Mucosa of descending colon (tissue), 3 donors: ENCODE results near the gene RAP1GAP. TPM values are rescaled to one million over a fixed set of nuclear protein-coding genes. Genes with fewer than 3 reads are reported as not detected.

Source experiments
- ATAC-seq: fragments of 200-7000 bp; cut with Tn5 transposase; one replicate; pipeline ENCODE4 v1.9.1; 2020; ENCODE audit warnings: mild to moderate bottlenecking, moderate library complexity
- DNase-seq, 3 donors: peaks; one replicate each; pipeline ENCODE4 v3.0.0-alpha.2; 2020
- H3K36me3 ChIP-seq: fragments of 200-600 bp; one replicate; pipeline ENCODE4 v1.8.0; 2021; ENCODE audit warnings: low read depth, mild to moderate bottlenecking
- H3K4me1 ChIP-seq: fragments of 200-600 bp; one replicate; pipeline ENCODE4 v1.8.0; 2021; ENCODE audit warnings: low read depth, mild to moderate bottlenecking
- H3K4me3 ChIP-seq: fragments of 200-600 bp; one replicate; pipeline ENCODE4 v1.8.0; 2021; ENCODE audit warnings: mild to moderate bottlenecking
- H3K9me3 ChIP-seq: fragments of 200-600 bp; one replicate; pipeline ENCODE4 v1.8.0; 2021; ENCODE audit warnings: mild to moderate bottlenecking
- CTCF ChIP-seq: fragments of 200-600 bp; IDR thresholded peaks from one replicate; pipeline ENCODE4 v1.8.0; 2022; ENCODE audit warnings: antibody characterized with exemption, mild to moderate bottlenecking
- intact Hi-C, 2 donors: fragments of 100-400 bp; cut with DNase I in 1 of 2; cut with micrococcal nuclease in 1 of 2; formaldehyde crosslinking; loops; one replicate each; pipeline versions ENCODE4 v1.11.0 to v1.11.1; 2022; cut with DNase I, micrococcal nuclease
- total RNA-seq, 3 donors: library from RNA; stranded (reverse); fragmentation: NEBNext Ultra II Directional in 2 of 3; extraction: Animal tissue kit (Norgen Biotek cat#: 25700) in 2 of 3; gene quantifications; one replicate each; pipeline versions ENCODE4 v1.2.1 to v1.2.4, GENCODE V29; 2021 to 2023
- donor health status: DM: no; HTN: no; CAD: no; lungs with moderate emphysema.
- donor health status: DM: no; HTN: no; CAD: no.
- donor health status: DM: no; HTN: yes; CAD: no.

Gene RAP1GAP
- total RNA-seq, 3 donors from 2014 or later, result 15.7 to 59.6 (median 43.0) TPM

GRCh38 chr1:21585037-21585436, 84.1 kb downstream of the RAP1GAP start:
- no peak for ATAC-seq
- no peak for TF ChIP-seq CTCF
- Histone ChIP-seq H3K4me1 (peaks cover 5% of the 10 kb centered on the region), H3K36me3 (no peaks in the 10 kb centered on the region), H3K4me3 (no peak overlapping the region), H3K9me3 (no peaks in the 10 kb centered on the region)
- intact Hi-C loops, result no loop called here
- DNase-seq, result no peak

GRCh38 chr1:21584096-21584495, 85.1 kb downstream of the RAP1GAP start:
- DNase-seq (no peak), ATAC-seq (no peak)
- intact Hi-C loops, result no loop called here
- no peaks in the 10 kb centered on the region for H3K9me3 ChIP-seq
- no peaks in the 10 kb centered on the region for H3K36me3 ChIP-seq
- H3K4me3 ChIP-seq, result no peak overlapping the region
- H3K4me1 ChIP-seq, result peaks cover 5% of the 10 kb centered on the region
- no peak for TF ChIP-seq CTCF

GRCh38 chr1:21579791-21580190, 89.4 kb downstream of the RAP1GAP start:
- TF ChIP-seq CTCF, result no peak
- ATAC-seq (no peak), DNase-seq (no peak)

DNA sequence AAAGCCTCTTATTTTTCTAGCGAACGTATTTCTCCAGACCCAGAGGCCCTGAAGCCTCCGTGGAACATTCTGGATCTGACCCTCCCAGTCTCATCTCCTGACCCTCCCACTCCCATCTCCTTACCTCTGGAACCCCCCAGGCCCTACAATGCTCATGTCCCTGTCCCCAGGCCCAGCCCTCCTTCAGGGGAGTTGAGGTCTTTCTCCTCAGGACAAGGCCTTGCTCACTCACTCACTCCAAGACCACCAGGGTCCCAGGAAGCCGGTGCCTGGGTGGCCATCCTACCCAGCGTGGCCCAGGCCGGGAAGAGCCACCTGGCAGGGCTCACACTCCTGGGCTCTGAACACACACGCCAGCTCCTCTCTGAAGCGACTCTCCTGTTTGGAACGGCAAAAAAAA, 91.2 kb downstream of the RAP1GAP start:
- no peaks in the 10 kb centered on the region for H3K36me3 ChIP-seq
- H3K9me3 ChIP-seq, result no peaks in the 10 kb centered on the region
- intact Hi-C loops, result no loop called here
- DNase-seq, result no peak
- no peak for ATAC-seq
- H3K4me3 ChIP-seq, result no peak overlapping the region
- H3K4me1 ChIP-seq, result no peaks in the 10 kb centered on the region
- no peak for TF ChIP-seq CTCF

More at GRCh38 chr1:21579791-21580190, 89.4 kb downstream of the RAP1GAP start:
- H3K36me3 ChIP-seq, result no peaks in the 10 kb centered on the region
- H3K4me3 ChIP-seq, result no peak overlapping the region
- H3K4me1 ChIP-seq, result no peaks in the 10 kb centered on the region
- intact Hi-C loops, result no loop called here
- no peaks in the 10 kb centered on the region for H3K9me3 ChIP-seq

- DNase-seq (peak in 1 of 3 donors; percentile 31), ATAC-seq (no peak)
- no peaks in the 10 kb centered on the region for H3K4me1 ChIP-seq
- no peaks in the 10 kb centered on the region for H3K9me3 ChIP-seq
- intact Hi-C loops, result no loop called here
- no peaks in the 10 kb centered on the region for H3K36me3 ChIP-seq
- no peak overlapping the region for H3K4me3 ChIP-seq
- TF ChIP-seq CTCF, result no peak
Observed at GRCh38 chr1:21577324-21577723, 91.8 kb downstream of the RAP1GAP start.

DNA sequence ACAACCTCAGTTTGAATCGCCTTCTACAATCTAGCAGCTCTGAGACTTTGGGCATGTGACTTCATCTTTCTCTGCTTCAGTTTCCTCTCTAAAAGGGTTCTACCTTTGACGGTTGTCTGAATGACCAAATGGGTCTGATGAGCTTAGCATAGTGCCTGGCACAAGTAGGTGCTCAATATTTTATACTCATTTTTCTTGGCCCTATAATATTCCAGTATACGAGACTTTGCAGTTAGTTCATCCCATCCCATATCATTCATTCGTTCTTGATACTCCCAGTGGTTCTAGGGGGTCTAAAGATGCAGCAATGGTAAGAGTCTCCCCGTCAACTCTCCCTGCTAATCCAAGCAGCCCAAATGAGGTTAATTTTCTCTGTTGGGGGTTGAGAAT, 92.4 kb downstream of the RAP1GAP start:
- Histone ChIP-seq H3K4me1 (no peaks in the 10 kb centered on the region), H3K4me3 (no peak overlapping the region), H3K9me3 (no peaks in the 10 kb centered on the region), H3K36me3 (no peaks in the 10 kb centered on the region)
- ATAC-seq (no peak), DNase-seq (no peak)
- intact Hi-C loops, result no loop called here
- no peak for TF ChIP-seq CTCF
